K562 (cell line): Measurements from ENCODE around the gene CPE. TPM values are rescaled to one million over a fixed set of nuclear protein-coding genes. Genes with fewer than 3 reads are reported as not detected.

Experiments used
- ATAC-seq: fragments of 200-7000 bp; cut with Tn5 transposase; 3 replicates; pipeline ENCODE4 v1.9.1; 2020; ENCODE audit warnings: moderate library complexity
- BruUV-seq: library from RNA; stranded (reverse); fragments of 400-500 nt; replicated peaks from 2 replicates; lab custom pipeline; 2021; lab: Mats Ljungman, UMichigan
- CTCF ChIA-PET: fragments of 300-600 bp; formaldehyde crosslinking; extraction: SDS; loops from one replicate; lab custom pipeline; 2021; ENCODE audit warnings: low intra/inter-chr PET ratio; lab: Yijun Ruan, JAX
- POLR2A ChIA-PET: fragments of 300-600, 350-650 bp; sonication (Branson Sonifier 250); formaldehyde crosslinking; extraction: SDS; loops from one replicate; lab custom pipeline; 2021; ENCODE audit warnings: antibody characterized with exemption, inconsistent platforms; lab: Yijun Ruan, JAX
- DNase-seq, 4 experiments: peaks; one replicate each; pipeline versions ENCODE4 v3.0.0 to v3.0.0-alpha.2; 2011 to 2018; ENCODE audit warnings: low spot score in 3 of 4, mixed read lengths in 3 of 4; ENCODE audit errors: extremely low read depth in 1 of 4
- FAIRE-seq: peaks from 2 replicates; lab custom pipeline; 2011; peaks lifted over from hg19 to GRCh38; lab: Jason Lieb, UNC
- H2AFZ ChIP-seq: 2 replicates; pipeline ENCODE4 v1.6.0; 2011; ENCODE audit warnings: low read depth, low read length, control low read depth, inconsistent platforms
- H3K27ac ChIP-seq: fragments of 200-600 bp; 3 replicates; pipeline ENCODE4 v1.8.0; 2011; ENCODE audit warnings: low read depth, mild to moderate bottlenecking, control low read depth, inconsistent platforms, low read length, moderate library complexity, mixed read lengths; ENCODE audit errors: extremely low read depth
- H3K27me3 ChIP-seq, 2 experiments: fragments of 300-600 bp in 1 of 2; 2 replicates in 1 of 2; 3 replicates in 1 of 2; pipeline versions ENCODE4 v1.6.0 to v1.8.0; 2011; ENCODE audit warnings: inconsistent platforms in 2 of 2, low read length in 2 of 2, mild to moderate bottlenecking in 1 of 2, mixed read lengths in 1 of 2, moderate library complexity in 1 of 2; ENCODE audit not compliant: control insufficient read depth in 2 of 2, insufficient read depth in 2 of 2
- H3K36me3 ChIP-seq: fragments of 300-600 bp; 3 replicates; pipeline ENCODE4 v1.8.0; 2011; ENCODE audit warnings: mild to moderate bottlenecking, low read length, inconsistent platforms; ENCODE audit not compliant: control insufficient read depth, insufficient read depth
- H3K4me1 ChIP-seq, 2 experiments: fragments of 200-600 bp in 1 of 2; replicated peaks in 1 of 2; 2 replicates in 1 of 2; 3 replicates in 1 of 2; pipeline versions ENCODE4 v1.5.1 to v1.8.0; 2011; ENCODE audit warnings: inconsistent platforms in 2 of 2, low read length in 2 of 2, mild to moderate bottlenecking in 1 of 2, mixed read lengths in 1 of 2, moderate library complexity in 1 of 2; ENCODE audit not compliant: control insufficient read depth in 2 of 2, insufficient read depth in 2 of 2
- H3K4me2 ChIP-seq: 2 replicates; pipeline ENCODE4 v1.6.1; 2011; ENCODE audit warnings: low read length, control low read depth, inconsistent platforms, mixed read lengths; ENCODE audit not compliant: insufficient read depth
- H3K4me3 ChIP-seq: fragments of 200-600 bp; sonication (generic), shearing (Covaris generic); 2 replicates; pipeline ENCODE4 v1.5.1; 2016; ENCODE audit warnings: control low read depth, inconsistent platforms
- H3K79me2 ChIP-seq: fragments of 200-600 bp; 3 replicates; pipeline ENCODE4 v1.8.0; 2011; ENCODE audit warnings: low read length, inconsistent platforms; ENCODE audit not compliant: control insufficient read depth, insufficient read depth
- H3K9ac ChIP-seq, 2 experiments: 2 replicates each; pipeline versions ENCODE4 v1.6.0 to v1.6.1; 2011; ENCODE audit warnings: low read depth in 2 of 2, low read length in 2 of 2, control low read depth in 1 of 2, inconsistent platforms in 1 of 2, mild to moderate bottlenecking in 1 of 2, mixed read lengths in 1 of 2; ENCODE audit not compliant: insufficient read depth in 1 of 2
- H3K9me1 ChIP-seq: one replicate; pipeline ENCODE4 v1.6.0; 2011; ENCODE audit warnings: inconsistent platforms, mild to moderate bottlenecking, low read length, moderate library complexity; ENCODE audit not compliant: control insufficient read depth, insufficient read depth
- H3K9me3 ChIP-seq: replicated peaks from 2 replicates; pipeline ENCODE4 v1.5.1; 2011; ENCODE audit warnings: low read depth, low read length, inconsistent platforms; ENCODE audit not compliant: control insufficient read depth, insufficient read depth
- H4K20me1 ChIP-seq: replicated peaks from 2 replicates; pipeline ENCODE4 v1.6.1; 2011; ENCODE audit warnings: low read length, inconsistent platforms, mixed read lengths; ENCODE audit not compliant: control insufficient read depth, insufficient read depth
- EGR1 ChIP-seq: fragments of 450-650 bp; conservative IDR thresholded peaks from 2 replicates; pipeline ENCODE4 v1.6.1; 2017; ENCODE audit warnings: mild to moderate bottlenecking
- FOXK2 ChIP-seq, 2 experiments: fragments of 450-650 bp; IDR thresholded peaks in 1 of 2; conservative IDR thresholded peaks in 1 of 2; 2 replicates each; pipeline ENCODE4 v1.6.1; 2016; ENCODE audit warnings: low read depth in 2 of 2, mild to moderate bottlenecking in 1 of 2
- KDM1A ChIP-seq, 2 experiments: fragments of 450-650 bp; IDR thresholded peaks; 2 replicates each; pipeline ENCODE4 v1.6.1; 2016; ENCODE audit warnings: mild to moderate bottlenecking in 2 of 2
- PBX2 ChIP-seq, 2 experiments: IDR thresholded peaks in 1 of 2; conservative IDR thresholded peaks in 1 of 2; 2 replicates each; pipeline ENCODE4 v1.6.1; 2016; ENCODE audit warnings: low read depth in 2 of 2, mild to moderate bottlenecking in 1 of 2, missing compliant biosample characterization in 1 of 2, missing genetic modification characterization in 1 of 2, moderate library complexity in 1 of 2
- ZC3H11A ChIP-seq: IDR thresholded peaks from 2 replicates; pipeline ENCODE4 v1.6.1; 2012; ENCODE audit warnings: low read depth, low read length, improper control_type of control experiment
- ZC3H4 ChIP-seq: sonication (generic); formaldehyde crosslinking; IDR thresholded peaks from 2 replicates; pipeline ENCODE4 v1.9.0; 2021; ENCODE audit warnings: missing genetic modification reagents, borderline replicate concordance
- WGBS: fragments of 100-300 bp; shearing (Covaris generic); methylation state at CpG from one replicate; pipeline ENCODE4 v1.1.6; 2016; ENCODE audit warnings: low coverage, mixed read lengths; ENCODE audit not compliant: insufficient coverage; ENCODE audit errors: missing lambda C conversion rate; 5-methylcytosine and 5-hydroxymethylcytosine counted together
- in situ Hi-C: fragments of 300-500 bp; cut with MboI; formaldehyde crosslinking; loops from 4 replicates; pipeline ENCODE4 v1.15.0; 2018; ENCODE audit warnings: inconsistent platforms, mixed read lengths
- intact Hi-C: fragments of 100-400 bp; cut with micrococcal nuclease; formaldehyde crosslinking; loops from 2 replicates; pipeline ENCODE4 v1.14.2; 2022
- polyA plus RNA-seq, 8 experiments: library from polyadenylated mRNA; depleted of rRNA in 4 of 8; stranded (reverse) in 5 of 8; unstranded in 3 of 8; fragments of >200 nt; fragmentation: Nextera tagmentation in 2 of 8; fragmentation: Illumina TruSeq in 1 of 8; extraction: Ambion mirVana in 2 of 8; extraction: Trizol in 1 of 8; gene quantifications; 2 replicates each; pipeline versions ENCODE4 v1.2.1 to v1.2.3, GENCODE V29; 2011 to 2014; ENCODE audit warnings: inconsistent platforms in 1 of 8, missing spikeins in 1 of 8
- total RNA-seq, 7 experiments: library from RNA; depleted of rRNA in 6 of 7; stranded (reverse); fragments of >200 nt in 6 of 7; fragmentation: Illumina TruSeq in 2 of 7; extraction: Trizol in 2 of 7; gene quantifications; 2 replicates each; pipeline versions ENCODE4 v1.2.1 to v1.2.3, GENCODE V29; 2011 to 2021; ENCODE audit warnings: low replicate concordance in 1 of 7

The CPE gene
- total and polyA plus RNA-seq, 9 of the 15 experiments (the other 6 are each of a cell fraction or from before 2014, with no cell fraction given), result 0.04 to 0.16 (median 0.06) TPM; not detected in 4

- no peak for TF ChIP-seq PBX2 (CRISPR knock-in tag; IDR thresholded peaks at IDR 0.05; ENCODE audit: low read depth)
- TF ChIP-seq PBX2 (tag; conservative IDR thresholded peaks at IDR 0.05; ENCODE audit: low read depth), result 0 out of 2 replicates have a peak, but pooled peaks have one; percentile 47
- TF ChIP-seq EGR1, result peak; percentile 32; the same call in 1 of the 2 replicates
- no peak for TF ChIP-seq FOXK2 (conservative IDR thresholded peaks at IDR 0.05 in 1 of 2, IDR thresholded peaks at IDR 0.05 in 1 of 2; ENCODE audit: low read depth in 2 of 2)
- TF ChIP-seq ZC3H11A, result no peak
Measured at GRCh38 chr4:165454426-165454825, 75.6 kb downstream of the CPE start (continued).

DNA sequence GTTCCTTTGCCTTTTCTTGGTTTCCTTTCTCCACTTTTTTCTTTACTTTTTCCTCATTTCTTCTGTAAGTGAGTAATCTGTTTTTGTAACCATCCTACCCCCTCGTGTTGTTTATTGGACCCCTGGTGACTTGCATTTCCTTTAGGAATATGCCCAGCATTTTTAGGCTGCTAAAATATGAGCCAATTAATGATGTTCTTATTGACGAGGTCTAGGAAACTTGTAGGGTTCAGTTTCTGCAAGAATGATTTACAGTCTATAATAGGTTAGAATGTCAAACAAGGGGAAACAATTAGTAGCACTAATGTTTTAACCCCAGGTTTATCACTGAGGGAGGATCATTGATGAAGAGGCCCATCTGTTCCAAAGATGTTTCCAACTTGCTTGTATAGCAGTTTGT, 79.0 kb downstream of the CPE start:
- H4K20me1 ChIP-seq, result no peaks in the 10 kb centered on the region
- no peaks in the 10 kb centered on the region for H3K36me3 ChIP-seq
- DNase-seq, result no peak
- no peaks in the 10 kb centered on the region for H3K27me3 ChIP-seq
- H3K9ac ChIP-seq, result no peak overlapping the region
- intact Hi-C loops, result no loop called here
- WGBS, result 0% methylated on average over 2 of the region's 2 CpGs
- no peak overlapping the region for H3K4me2 ChIP-seq
- BruUV-seq, result no TSS peak
- peaks cover 0 to 4% of the 10 kb centered on the region in 2 experiments; a peak in 2 of 5 replicates for H3K4me1 ChIP-seq
- in situ Hi-C loops, result no loop called here
- H3K27ac ChIP-seq, result no peak overlapping the region
- H3K79me2 ChIP-seq, result no peaks in the 10 kb centered on the region
- H3K9me3 ChIP-seq, result no peaks in the 10 kb centered on the region
- CTCF ChIA-PET, result no interaction called here
- TF ChIP-seq ZC3H4 (CRISPR knock-in tag) (no peak), KDM1A (IDR thresholded peaks at IDR 0.05) (peak in 1 of 2 experiments; percentile 30; a peak in 3 of 4 replicates)
- TF ChIP-seq, all 486 proteins: peak for 1
- no peak overlapping the region for H2AFZ ChIP-seq
- ATAC-seq (no peak), FAIRE-seq (peak; percentile 35)
- POLR2A ChIA-PET, result no interaction called here
- H3K9me1 ChIP-seq, result no peaks in the 10 kb centered on the region
- H3K4me3 ChIP-seq, result no peak overlapping the region
